Hepatocyte (in vitro differentiated cells): ENCODE measurements around the gene GRID2IP. TPM values are rescaled to one million over a fixed set of nuclear protein-coding genes. Genes with fewer than 3 reads are reported as not detected.

Source experiments
- DNase-seq: peaks from one replicate; pipeline ENCODE4 v3.0.0-alpha.2; 2016; ENCODE audit warnings: low spot score
- H2AFZ ChIP-seq: fragments of 200-600 bp; sonication (generic); 2 replicates; pipeline ENCODE4 v1.6.0; 2016; ENCODE audit warnings: antibody characterized with exemption, mild to moderate bottlenecking
- H3K27ac ChIP-seq: fragments of 200-600 bp; sonication (generic); 2 replicates; pipeline ENCODE4 v1.5.1; 2016; ENCODE audit warnings: mild to moderate bottlenecking
- H3K27me3 ChIP-seq: fragments of 200-600 bp; sonication (generic); 2 replicates; pipeline ENCODE4 v1.6.1; 2016
- H3K36me3 ChIP-seq: fragments of 200-600 bp; sonication (generic); replicated peaks from 2 replicates; pipeline ENCODE4 v1.5.1; 2016; ENCODE audit warnings: low read depth; ENCODE audit not compliant: insufficient read depth
- H3K4me1 ChIP-seq: fragments of 200-600 bp; sonication (generic); 2 replicates; pipeline ENCODE4 v1.5.1; 2016; ENCODE audit warnings: mild to moderate bottlenecking, moderate library complexity; ENCODE audit not compliant: insufficient read depth
- H3K4me2 ChIP-seq: fragments of 200-600 bp; sonication (generic); 2 replicates; pipeline ENCODE4 v1.6.0; 2016
- H3K4me3 ChIP-seq: fragments of 200-600 bp; sonication (generic); 2 replicates; pipeline ENCODE4 v1.5.1; 2016; ENCODE audit warnings: mild to moderate bottlenecking
- H3K79me2 ChIP-seq: fragments of 200-600 bp; sonication (generic); 2 replicates; pipeline ENCODE4 v1.6.0; 2017; ENCODE audit warnings: mild to moderate bottlenecking
- H3K9me2 ChIP-seq: fragments of 200-600 bp; sonication (generic); replicated peaks from 2 replicates; pipeline ENCODE4 v1.6.0; 2017; ENCODE audit warnings: mild to moderate bottlenecking; ENCODE audit not compliant: insufficient read depth
- H3K9me3 ChIP-seq: fragments of 200-600 bp; sonication (generic); 2 replicates; pipeline ENCODE4 v1.5.1; 2016; ENCODE audit warnings: low read depth, mild to moderate bottlenecking
- H4K20me1 ChIP-seq: fragments of 200-600 bp; sonication (generic); 2 replicates; pipeline ENCODE4 v1.6.0; 2016; ENCODE audit warnings: mild to moderate bottlenecking; ENCODE audit not compliant: insufficient read depth, poor library complexity, severe bottlenecking
- CTCF ChIP-seq: fragments of 200-600 bp; sonication (generic); IDR thresholded peaks from 2 replicates; pipeline ENCODE4 v1.5.1; 2016; ENCODE audit warnings: antibody characterized with exemption, mild to moderate bottlenecking; ENCODE audit not compliant: poor library complexity
- EZH2 ChIP-seq: fragments of 200-600 bp; sonication (generic); IDR thresholded peaks from 2 replicates; pipeline ENCODE4 v1.6.1; 2016; ENCODE audit warnings: antibody characterized with exemption, mild to moderate bottlenecking, borderline replicate concordance
- EZH2phosphoT487 ChIP-seq: fragments of 200-600 bp; sonication (generic); IDR thresholded peaks from one replicate; pipeline ENCODE4 v1.6.1; 2018; ENCODE audit warnings: antibody characterized with exemption, mild to moderate bottlenecking, low read depth, moderate library complexity; ENCODE audit not compliant: unreplicated experiment, severe bottlenecking
- whole genome bisulfite sequencing: methylation state at CpG from one replicate; pipeline ENCODE4 v1.1.6; 2016; ENCODE audit warnings: low lambda C conversion rate; ENCODE audit errors: missing lambda C conversion rate; 5-methylcytosine and 5-hydroxymethylcytosine counted together
- polyA plus RNA-seq: library from polyadenylated mRNA; unstranded; fragments of >200 nt; fragmentation: Nextera tagmentation; extraction: Ambion mirVana; gene quantifications from 2 replicates; pipeline ENCODE4 v1.2.1, GENCODE V29; 2016
- total RNA-seq: library from RNA; depleted of rRNA; stranded (reverse); fragments of >200 nt; gene quantifications from 2 replicates; pipeline ENCODE4 v1.2.3, GENCODE V29; 2014

Gene GRID2IP
- total and polyA plus RNA-seq, 2 experiments from 2014 or later = 0.25 to 0.73 TPM

GRCh38 chr7:6554848-6555247 is 3.6 kb upstream of the GRID2IP start:
- no peak overlapping the region for H3K4me3 ChIP-seq
- H3K27me3 ChIP-seq = no peaks in the 10 kb centered on the region
- no peak for TF ChIP-seq EZH2phosphoT487
- TF ChIP-seq EZH2 = no peak
- TF ChIP-seq CTCF = no peak
- no peak overlapping the region for H3K27ac ChIP-seq
- no peak overlapping the region for H3K4me2 ChIP-seq
- no peaks in the 10 kb centered on the region for H3K9me3 ChIP-seq
- no peak for DNase-seq
- H4K20me1 ChIP-seq = no peaks in the 10 kb centered on the region
- H3K79me2 ChIP-seq = no peaks in the 10 kb centered on the region
- H3K4me1 ChIP-seq = no peaks in the 10 kb centered on the region
- no peaks in the 10 kb centered on the region for H3K9me2 ChIP-seq
- WGBS = 87% methylated on average over 7 of the region's 7 CpGs
- no peak overlapping the region for H2AFZ ChIP-seq
- no peaks in the 10 kb centered on the region for H3K36me3 ChIP-seq

- H3K9me2 ChIP-seq = no peaks in the 10 kb centered on the region
- H3K4me2 ChIP-seq = no peak overlapping the region
- no peaks in the 10 kb centered on the region for H3K79me2 ChIP-seq
- H3K4me1 ChIP-seq = no peaks in the 10 kb centered on the region
- DNase-seq = no peak
- H3K9me3 ChIP-seq = no peaks in the 10 kb centered on the region
- H2AFZ ChIP-seq = no peak overlapping the region
- TF ChIP-seq EZH2 = no peak
- no peak for TF ChIP-seq CTCF
- TF ChIP-seq EZH2phosphoT487 = no peak
- no peaks in the 10 kb centered on the region for H4K20me1 ChIP-seq
- H3K27ac ChIP-seq = no peak overlapping the region
- H3K36me3 ChIP-seq = no peaks in the 10 kb centered on the region
- H3K4me3 ChIP-seq = no peak overlapping the region
- H3K27me3 ChIP-seq = no peaks in the 10 kb centered on the region
- WGBS = 87% methylated on average over 7 of the region's 7 CpGs
These were observed 2.3 kb upstream of the GRID2IP start for GRCh38 chr7:6553448-6554044.

GRCh38 chr7:6547400-6547799 is 3.9 kb downstream of the GRID2IP start:
- Histone ChIP-seq H4K20me1 (no peaks in the 10 kb centered on the region), H3K9me3 (no peaks in the 10 kb centered on the region), H3K79me2 (no peaks in the 10 kb centered on the region), H3K4me2 (no peak overlapping the region), H3K27me3 (no peaks in the 10 kb centered on the region), H3K27ac (no peak overlapping the region), H3K4me3 (no peak overlapping the region), H3K4me1 (no peaks in the 10 kb centered on the region), H3K36me3 (no peaks in the 10 kb centered on the region), H3K9me2 (no peaks in the 10 kb centered on the region), H2AFZ (no peak overlapping the region)
- TF ChIP-seq EZH2phosphoT487 = no peak
- no peak for TF ChIP-seq CTCF
- TF ChIP-seq EZH2 = no peak
- WGBS = 100% methylated on average over 1 of the region's 1 CpG
- no peak for DNase-seq
